HG03575 (cell line): ENCODE measurements around the gene KCTD4.
"Not testable (repeated sequence)": the region's sequence is repeated elsewhere in the genome, so short reads cannot be mapped to it uniquely, and the experiment has no call there.

Experiments used
- ATAC-seq: cut with Tn5 transposase; IDR thresholded peaks from one replicate; pipeline ENCODE4 v1.9.1; 2021; ENCODE audit not compliant: unreplicated experiment, insufficient number of reproducible peaks, low FRiP score; ENCODE audit errors: extremely low read depth

The KCTD4 gene

GRCh38 chr13:45200701-45201232 is at the start of gene KCTD4:
Gene KCTD4, minus strand, starts transcription at chr13:45201045. Its CDS starts 6,478 bp downstream, at chr13:45194567.
- no peak for ATAC-seq

GRCh38 chr13:45249662-45250061 is 48.8 kb upstream of the KCTD4 start:
- ATAC-seq: no peak

- ATAC-seq: not testable (repeated sequence)
Measured at GRCh38 chr13:45244736-45245135, 43.9 kb upstream of the KCTD4 start.

GRCh38 chr13:45243077-45243476 is 42.2 kb upstream of the KCTD4 start:
- ATAC-seq: no peak

GRCh38 chr13:45242524-45242923 is 41.7 kb upstream of the KCTD4 start:
- no peak for ATAC-seq

GRCh38 chr13:45242070-45242469 is 41.2 kb upstream of the KCTD4 start:
- no peak for ATAC-seq

- ATAC-seq: no peak
Measured at GRCh38 chr13:45240143-45240542, 39.3 kb upstream of the KCTD4 start.

- ATAC-seq: no peak
Measured at GRCh38 chr13:45238945-45239795, 38.3 kb upstream of the KCTD4 start.

- no peak for ATAC-seq
Measured at GRCh38 chr13:45232591-45232990, 31.7 kb upstream of the KCTD4 start.

- no peak for ATAC-seq
Measured at GRCh38 chr13:45231722-45232121, 30.9 kb upstream of the KCTD4 start.

- no peak for ATAC-seq
Measured at GRCh38 chr13:45231305-45231704, 30.5 kb upstream of the KCTD4 start.

- ATAC-seq: no peak
Measured at GRCh38 chr13:45229172-45229571, 28.3 kb upstream of the KCTD4 start.

GRCh38 chr13:45228002-45228401 is 27.2 kb upstream of the KCTD4 start:
- ATAC-seq: no peak

- no peak for ATAC-seq
Measured at GRCh38 chr13:45226024-45226423, 25.2 kb upstream of the KCTD4 start.

GRCh38 chr13:45225370-45225769 is 24.5 kb upstream of the KCTD4 start:
- no peak for ATAC-seq

GRCh38 chr13:45224176-45224575 is 23.3 kb upstream of the KCTD4 start:
- ATAC-seq: no peak

- no peak for ATAC-seq
Measured at GRCh38 chr13:45222919-45223318, 22.1 kb upstream of the KCTD4 start.

GRCh38 chr13:45222516-45222915 is 21.7 kb upstream of the KCTD4 start:
- no peak for ATAC-seq

- no peak for ATAC-seq
Measured at GRCh38 chr13:45220403-45220802, 19.6 kb upstream of the KCTD4 start.

GRCh38 chr13:45219938-45220375 is 19.1 kb upstream of the KCTD4 start:
- no peak for ATAC-seq
